Activated naive CD4-positive, alpha-beta T cell treated with anti-CD3 and anti-CD28 coated beads, Interleukin-2, amount 10 ng/mL, durations not matched to agents 7 days and 5 days (primary cell): ENCODE measurements around the gene MYO1G.
A peak's percentile ranks its signal among the peaks of the same experiment; 100 is the strongest.
"Not testable (repeated sequence)": the region's sequence is repeated elsewhere in the genome, so short reads cannot be mapped to it uniquely, and the experiment has no call there.

ENCODE experiments used
- CTCF ChIA-PET: fragments of 350-600 bp; sonication (Branson Sonifier 250); formaldehyde crosslinking; loops from one replicate; lab custom pipeline; 2021; ENCODE audit warnings: antibody characterized with exemption; lab: Charles Lee
- DNase-seq: peaks from one replicate; pipeline ENCODE4 v3.0.0-alpha.2; 2020
- H3K27ac Mint-ChIP-seq: one replicate; pipeline ENCODE4 v1.8.0; 2021; ENCODE audit warnings: mild to moderate bottlenecking, moderate library complexity, mixed read lengths
- H3K27me3 Mint-ChIP-seq: one replicate; pipeline ENCODE4 v1.8.0; 2021; ENCODE audit warnings: mild to moderate bottlenecking, mixed read lengths
- H3K36me3 Mint-ChIP-seq: one replicate; pipeline ENCODE4 v1.8.0; 2021; ENCODE audit warnings: mixed read lengths
- H3K4me1 Mint-ChIP-seq: one replicate; pipeline ENCODE4 v1.8.0; 2021; ENCODE audit warnings: mixed read lengths
- H3K4me3 Mint-ChIP-seq: one replicate; pipeline ENCODE4 v1.8.0; 2021; ENCODE audit warnings: mild to moderate bottlenecking, moderate library complexity, mixed read lengths
- H3K9me3 Mint-ChIP-seq: one replicate; pipeline ENCODE4 v1.8.0; 2021; ENCODE audit warnings: mixed read lengths

The MYO1G gene

GRCh38 chr7:44944821-44945220 lies 34.0 kb downstream of the MYO1G start:
- no peak overlapping the region for H3K4me3 Mint-ChIP-seq
- CTCF ChIA-PET, result no interaction called here
- H3K36me3 Mint-ChIP-seq, result no peaks in the 10 kb centered on the region
- peaks cover 42% of the 10 kb centered on the region for H3K27me3 Mint-ChIP-seq
- no peak for DNase-seq
- no peaks in the 10 kb centered on the region for H3K4me1 Mint-ChIP-seq
- no peaks in the 10 kb centered on the region for H3K9me3 Mint-ChIP-seq
- H3K27ac Mint-ChIP-seq, result no peak overlapping the region

- CTCF ChIA-PET, result interaction anchor here (0.7 kb wide), 1 partner anchor 31 kb away, joined by 3 read pairs; no protein-coding TSS in a partner anchor
- Mint-ChIP-seq H3K4me3 (no peak overlapping the region), H3K4me1 (no peaks in the 10 kb centered on the region), H3K27ac (no peak overlapping the region), H3K27me3 (peaks cover 30% of the 10 kb centered on the region), H3K9me3 (no peaks in the 10 kb centered on the region), H3K36me3 (no peaks in the 10 kb centered on the region)
- DNase-seq, result no peak
Measured at GRCh38 chr7:44943631-44944030, 35.2 kb downstream of the MYO1G start.

- no peak overlapping the region for H3K27ac Mint-ChIP-seq
- CTCF ChIA-PET, result no interaction called here
- no peak for DNase-seq
- peaks cover 42% of the 10 kb centered on the region for H3K27me3 Mint-ChIP-seq
- no peaks in the 10 kb centered on the region for H3K9me3 Mint-ChIP-seq
- no peaks in the 10 kb centered on the region for H3K4me1 Mint-ChIP-seq
- no peak overlapping the region for H3K4me3 Mint-ChIP-seq
- H3K36me3 Mint-ChIP-seq, result no peaks in the 10 kb centered on the region
Measured at GRCh38 chr7:44937426-44937825, 41.4 kb downstream of the MYO1G start.

DNA sequence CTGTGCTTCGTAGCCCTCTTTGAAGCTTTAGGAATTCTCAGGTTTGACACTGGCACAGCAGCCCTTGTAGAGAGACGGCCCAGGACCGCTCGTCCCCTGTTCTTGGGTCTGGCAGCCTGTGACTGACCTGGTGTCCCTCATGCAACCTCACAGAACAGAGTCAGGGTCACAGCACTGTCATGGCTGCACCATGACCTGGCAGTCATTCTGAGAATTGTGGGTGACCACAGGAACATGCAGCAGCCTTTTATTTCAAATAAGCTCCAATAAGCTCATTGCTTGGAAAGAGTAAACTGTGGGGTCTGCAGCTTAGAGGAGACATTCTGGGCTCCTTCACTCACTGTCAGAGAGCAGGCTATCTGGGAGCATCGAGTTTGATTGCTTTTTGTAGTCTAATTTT lies 42.5 kb downstream of the MYO1G start:
- no peaks in the 10 kb centered on the region for H3K9me3 Mint-ChIP-seq
- H3K4me1 Mint-ChIP-seq, result no peaks in the 10 kb centered on the region
- CTCF ChIA-PET, result no interaction called here
- H3K36me3 Mint-ChIP-seq, result no peaks in the 10 kb centered on the region
- no peak overlapping the region for H3K27ac Mint-ChIP-seq
- peaks cover 42% of the 10 kb centered on the region for H3K27me3 Mint-ChIP-seq
- no peak for DNase-seq
- no peak overlapping the region for H3K4me3 Mint-ChIP-seq

GRCh38 chr7:44935583-44935982 lies 43.2 kb downstream of the MYO1G start:
- H3K36me3 Mint-ChIP-seq, result no peaks in the 10 kb centered on the region
- H3K9me3 Mint-ChIP-seq, result no peaks in the 10 kb centered on the region
- no peak overlapping the region for H3K4me3 Mint-ChIP-seq
- no peak for DNase-seq
- H3K27me3 Mint-ChIP-seq, result peaks cover 35% of the 10 kb centered on the region
- H3K4me1 Mint-ChIP-seq, result no peaks in the 10 kb centered on the region
- H3K27ac Mint-ChIP-seq, result no peak overlapping the region
- CTCF ChIA-PET, result no interaction called here

GRCh38 chr7:44935016-44935415 lies 43.8 kb downstream of the MYO1G start:
- CTCF ChIA-PET, result no interaction called here
- Mint-ChIP-seq H3K27me3 (peaks cover 32% of the 10 kb centered on the region), H3K36me3 (no peaks in the 10 kb centered on the region), H3K4me3 (no peak overlapping the region), H3K27ac (no peak overlapping the region), H3K9me3 (no peaks in the 10 kb centered on the region), H3K4me1 (no peaks in the 10 kb centered on the region)
- no peak for DNase-seq

GRCh38 chr7:44934510-44934909 lies 44.3 kb downstream of the MYO1G start:
- DNase-seq, H3K4me1 Mint-ChIP-seq, H3K4me3 Mint-ChIP-seq, CTCF ChIA-PET, H3K27ac Mint-ChIP-seq, H3K9me3 Mint-ChIP-seq, H3K36me3 Mint-ChIP-seq: not testable (repeated sequence)
- H3K27me3 Mint-ChIP-seq, result peaks cover 37% of the 10 kb centered on the region

DNA sequence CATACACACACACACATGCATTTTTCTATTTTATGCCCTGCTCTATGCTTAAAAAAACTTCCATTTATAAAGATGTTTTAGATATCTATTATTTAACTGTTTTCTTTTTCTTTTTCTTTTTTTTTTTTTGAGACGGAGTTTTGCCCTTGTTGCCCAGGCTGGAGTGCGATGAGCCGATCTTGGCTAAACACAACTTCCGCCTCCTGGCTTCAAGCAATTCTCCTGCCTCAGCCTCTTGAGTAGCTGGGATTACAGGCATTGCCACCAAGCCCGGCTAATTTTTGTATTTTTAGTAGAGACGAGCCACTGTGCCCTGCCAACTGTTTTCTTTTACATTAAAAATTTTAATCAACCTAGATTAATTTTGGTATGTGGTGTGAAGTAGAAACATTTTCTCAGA lies 47.9 kb downstream of the MYO1G start:
- Mint-ChIP-seq H3K4me1 (no peaks in the 10 kb centered on the region), H3K27ac (no peak overlapping the region), H3K36me3 (no peaks in the 10 kb centered on the region), H3K4me3 (no peak overlapping the region), H3K27me3 (peaks cover 47% of the 10 kb centered on the region), H3K9me3 (no peaks in the 10 kb centered on the region)
- CTCF ChIA-PET, result no interaction called here
- DNase-seq, result no peak

GRCh38 chr7:44922351-44922694 lies 56.5 kb downstream of the MYO1G start:
- Mint-ChIP-seq H3K9me3 (no peaks in the 10 kb centered on the region), H3K36me3 (no peaks in the 10 kb centered on the region), H3K27ac (no peak overlapping the region), H3K4me1 (peaks cover 16% of the 10 kb centered on the region), H3K27me3 (peaks cover 7% of the 10 kb centered on the region), H3K4me3 (no peak overlapping the region)
- CTCF ChIA-PET, result interaction anchor here (0.9 to 11.1 kb wide), 9 partner anchors 15 to 330 kb away, joined by 3 to 120 read pairs (median 4); partner anchors contain the start of gene H2AZ2
- no peak for DNase-seq

DNA sequence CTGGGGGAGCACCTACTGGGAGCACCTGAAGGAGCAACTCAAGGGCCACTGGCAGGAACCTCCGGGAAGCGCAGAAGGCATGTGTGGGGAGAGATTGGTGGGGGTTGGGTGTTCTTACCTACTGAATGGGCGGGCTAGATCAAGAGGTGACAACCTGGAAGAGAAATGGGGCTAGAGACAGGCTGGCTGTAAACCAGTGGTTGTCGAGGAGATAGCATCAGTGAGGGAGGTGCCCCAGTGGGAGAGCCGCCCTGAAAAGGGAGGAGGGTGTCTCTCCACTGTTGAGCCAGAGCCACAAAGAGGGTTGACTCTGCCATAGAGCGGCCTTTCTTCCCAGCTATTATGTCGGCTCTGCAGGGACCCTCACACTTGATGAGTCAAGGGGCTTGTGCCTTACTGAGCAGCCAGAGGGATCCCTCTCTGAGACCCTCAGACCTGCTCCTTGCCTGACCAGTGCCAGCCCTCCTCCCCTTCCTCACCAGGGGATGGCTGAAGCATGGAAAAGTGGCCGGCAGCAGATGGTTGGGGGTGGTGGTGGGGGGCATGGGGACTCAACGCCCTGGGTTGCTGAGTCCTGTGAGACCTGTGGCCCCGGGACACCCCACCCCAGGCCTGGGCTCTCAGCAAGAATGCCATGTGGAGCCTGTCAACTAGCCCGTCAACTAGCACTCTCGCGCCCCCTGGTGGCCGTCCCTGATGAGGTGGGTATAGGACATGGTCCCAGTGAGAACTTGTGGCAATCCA lies 57.0 kb downstream of the MYO1G start:
- H3K4me1 Mint-ChIP-seq, result peaks cover 16% of the 10 kb centered on the region
- H3K36me3 Mint-ChIP-seq, result no peaks in the 10 kb centered on the region
- peaks cover 3% of the 10 kb centered on the region for H3K27me3 Mint-ChIP-seq
- peak; percentile 96 for DNase-seq
- H3K9me3 Mint-ChIP-seq, result no peaks in the 10 kb centered on the region
- no peak overlapping the region for H3K4me3 Mint-ChIP-seq
- CTCF ChIA-PET, result interaction anchor here (0.9 to 11.1 kb wide), 9 partner anchors 15 to 329 kb away, joined by 3 to 120 read pairs (median 4); partner anchors contain the start of gene H2AZ2
- no peak overlapping the region for H3K27ac Mint-ChIP-seq

- H3K27ac Mint-ChIP-seq, result no peak overlapping the region
- DNase-seq, result no peak
- no peak overlapping the region for H3K4me3 Mint-ChIP-seq
- H3K4me1 Mint-ChIP-seq, result peaks cover 22% of the 10 kb centered on the region
- CTCF ChIA-PET, result interaction anchor here (1.0 to 11.1 kb wide), 7 partner anchors 15 to 218 kb away, joined by 3 to 120 read pairs (median 6); partner anchors contain the start of gene H2AZ2
- H3K27me3 Mint-ChIP-seq, result no peaks in the 10 kb centered on the region
- H3K9me3 Mint-ChIP-seq, result no peaks in the 10 kb centered on the region
- H3K36me3 Mint-ChIP-seq, result no peaks in the 10 kb centered on the region
Measured at GRCh38 chr7:44920119-44920518, 58.7 kb downstream of the MYO1G start.

- CTCF ChIA-PET, result interaction anchor here (0.8 to 11.1 kb wide), 3 partner anchors 27 to 71 kb away, joined by 4 to 120 read pairs (median 7); no protein-coding TSS in a partner anchor
- Mint-ChIP-seq H3K4me1 (peaks cover 37% of the 10 kb centered on the region), H3K27me3 (no peaks in the 10 kb centered on the region), H3K27ac (no peak overlapping the region), H3K36me3 (no peaks in the 10 kb centered on the region), H3K4me3 (no peak overlapping the region), H3K9me3 (no peaks in the 10 kb centered on the region)
- DNase-seq, result no peak
Measured at GRCh38 chr7:44918029-44918428, 60.8 kb downstream of the MYO1G start.

- Mint-ChIP-seq H3K27me3 (no peaks in the 10 kb centered on the region), H3K27ac (no peak overlapping the region), H3K9me3 (no peaks in the 10 kb centered on the region), H3K36me3 (no peaks in the 10 kb centered on the region), H3K4me1 (peaks cover 37% of the 10 kb centered on the region), H3K4me3 (no peak overlapping the region)
- DNase-seq, result no peak
- CTCF ChIA-PET, result interaction anchor here (2.1 to 11.1 kb wide), 2 partner anchors 26 to 61 kb away, joined by 7 to 120 read pairs; no protein-coding TSS in a partner anchor
Measured at GRCh38 chr7:44917465-44917864, 61.4 kb downstream of the MYO1G start.

DNA sequence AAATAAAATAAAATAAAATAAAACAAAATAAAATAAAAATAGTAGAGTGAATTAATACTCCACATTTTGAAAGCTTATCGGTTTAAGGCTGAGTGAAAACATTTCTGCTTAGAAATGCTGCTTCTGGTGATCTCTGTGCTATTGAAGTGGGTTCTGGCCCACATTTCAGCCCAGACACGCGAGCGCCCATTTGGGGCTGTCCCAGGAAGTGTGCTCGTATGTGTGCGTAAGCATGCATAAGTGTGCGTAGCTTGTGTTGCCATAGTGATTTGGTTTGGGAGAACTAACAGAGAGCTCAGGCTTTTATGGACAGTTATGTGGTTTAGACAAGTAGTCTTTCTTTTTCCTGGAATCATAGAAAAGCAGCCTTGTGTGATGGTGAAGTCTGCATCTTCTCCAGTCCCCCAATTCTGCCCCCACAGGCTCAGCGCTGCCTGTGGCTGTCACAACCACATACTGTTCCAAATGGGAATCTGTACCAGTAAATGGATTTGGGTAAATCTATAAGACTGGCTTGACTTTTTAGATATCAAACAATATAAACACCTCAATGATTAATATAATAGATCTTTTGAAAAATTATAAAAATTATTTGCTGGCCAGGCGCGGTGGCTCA lies 63.7 kb downstream of the MYO1G start:
- no peaks in the 10 kb centered on the region for H3K36me3 Mint-ChIP-seq
- no peak overlapping the region for H3K4me3 Mint-ChIP-seq
- no peaks in the 10 kb centered on the region for H3K27me3 Mint-ChIP-seq
- peak; percentile 81 for DNase-seq
- peaks cover 24% of the 10 kb centered on the region for H3K4me1 Mint-ChIP-seq
- CTCF ChIA-PET, result interaction anchor here (1.1 to 1.2 kb wide), 3 partner anchors 33 to 61 kb away, joined by 3 to 6 read pairs (median 5); no protein-coding TSS in a partner anchor
- no peaks in the 10 kb centered on the region for H3K9me3 Mint-ChIP-seq
- H3K27ac Mint-ChIP-seq, result peak overlapping the region; percentile 78
